Measurements from ENCODE around the gene RTL1.

RTL1 gene

DNA sequence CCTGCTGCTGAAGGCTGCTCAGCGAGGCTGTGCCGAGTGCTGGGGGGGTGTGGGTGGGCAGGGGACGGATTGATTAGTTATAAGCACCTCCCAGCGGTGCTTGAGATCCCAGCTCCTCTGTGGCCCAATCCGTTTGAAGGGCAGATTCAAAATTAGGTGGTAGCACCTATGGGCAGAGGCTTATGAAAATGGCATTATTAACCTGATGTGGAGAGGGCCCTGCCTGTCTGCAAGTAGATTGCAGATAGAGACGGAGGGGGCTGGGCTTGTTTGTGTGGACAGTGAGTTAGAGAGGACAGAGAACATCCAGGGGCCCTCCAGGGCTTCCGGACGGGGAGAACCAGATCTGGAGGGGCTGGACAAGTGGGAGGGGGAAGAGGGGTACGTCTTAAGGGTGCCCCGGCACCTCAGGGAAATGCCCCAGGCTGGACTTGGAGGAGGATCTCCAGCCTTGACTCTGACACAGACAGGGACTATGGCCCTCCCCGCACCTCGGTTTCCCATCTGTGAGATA is at the start of gene RTL1:
Gene RTL1 (minus strand): TSS at position 51 of the 514 bp plus-strand sequence. CDS start 18,934 bp downstream, outside the sequence.
- no peak for DNase-seq
- no peak for ATAC-seq

DNA sequence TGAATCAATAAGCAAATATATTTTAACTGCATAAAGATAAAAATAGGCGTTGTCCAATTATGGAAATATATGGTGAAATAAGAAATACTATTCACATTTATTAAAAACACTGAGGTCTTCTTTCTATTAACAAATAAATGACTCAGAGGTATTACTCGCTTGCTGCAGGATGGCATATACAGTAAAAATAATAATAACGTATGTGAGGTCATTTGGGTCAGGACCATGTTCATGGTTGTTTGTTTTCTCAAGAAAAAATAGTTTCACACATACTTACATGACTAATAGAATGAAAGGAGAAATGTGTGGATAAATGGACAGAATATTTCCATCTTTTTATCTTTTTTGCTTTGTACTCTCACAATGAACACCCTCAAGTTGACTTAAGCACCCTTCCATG is 46.5 kb upstream of the RTL1 start:
- ATAC-seq: no peak
- no peak for DNase-seq

DNA sequence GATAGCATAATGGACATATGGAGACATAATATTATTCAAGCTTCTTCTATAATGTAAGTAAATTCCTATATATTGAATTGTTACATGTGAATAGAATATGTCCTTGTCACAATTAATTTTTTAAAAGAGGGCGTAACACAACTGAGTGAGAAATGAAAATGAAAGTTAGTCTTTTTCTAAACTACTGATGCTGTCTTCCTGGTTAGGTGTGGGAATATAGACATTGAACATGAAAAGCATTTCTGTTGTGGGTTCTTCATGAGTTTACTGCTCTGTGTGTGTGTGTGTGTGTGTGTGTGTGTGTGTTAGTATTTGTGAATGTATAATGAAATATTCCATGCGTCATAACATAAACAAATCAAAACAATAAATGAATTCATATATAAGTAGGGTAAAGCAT is 40.5 kb upstream of the RTL1 start:
- DNase-seq: no peak
- no peak for ATAC-seq

- ATAC-seq (no peak), DNase-seq (no peak)
Measured at GRCh38 chr14:100930270-100930669, 26.7 kb upstream of the RTL1 start.

DNA sequence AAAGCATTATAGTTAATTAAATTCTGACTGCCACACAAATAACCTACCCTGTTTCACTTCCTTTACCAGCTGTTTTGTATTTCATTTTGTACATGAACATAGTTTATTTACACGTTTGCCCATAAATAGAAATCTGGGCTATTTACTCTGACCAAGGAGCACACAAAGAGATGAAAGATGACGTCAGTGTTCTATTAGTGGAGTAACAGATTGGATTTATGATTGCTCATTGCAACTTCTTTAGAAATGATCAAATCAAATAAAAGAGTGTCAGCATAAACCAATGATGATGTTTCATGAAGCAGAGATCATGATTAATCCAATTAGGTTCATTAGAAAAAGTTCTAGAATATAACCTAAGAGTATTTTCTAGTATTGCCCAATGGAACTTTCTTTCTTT is 12.0 kb upstream of the RTL1 start:
- DNase-seq (no peak), ATAC-seq (no peak)

- ATAC-seq (no peak), DNase-seq (no peak)
Measured at GRCh38 chr14:100914597-100915021, 11.1 kb upstream of the RTL1 start.

DNA sequence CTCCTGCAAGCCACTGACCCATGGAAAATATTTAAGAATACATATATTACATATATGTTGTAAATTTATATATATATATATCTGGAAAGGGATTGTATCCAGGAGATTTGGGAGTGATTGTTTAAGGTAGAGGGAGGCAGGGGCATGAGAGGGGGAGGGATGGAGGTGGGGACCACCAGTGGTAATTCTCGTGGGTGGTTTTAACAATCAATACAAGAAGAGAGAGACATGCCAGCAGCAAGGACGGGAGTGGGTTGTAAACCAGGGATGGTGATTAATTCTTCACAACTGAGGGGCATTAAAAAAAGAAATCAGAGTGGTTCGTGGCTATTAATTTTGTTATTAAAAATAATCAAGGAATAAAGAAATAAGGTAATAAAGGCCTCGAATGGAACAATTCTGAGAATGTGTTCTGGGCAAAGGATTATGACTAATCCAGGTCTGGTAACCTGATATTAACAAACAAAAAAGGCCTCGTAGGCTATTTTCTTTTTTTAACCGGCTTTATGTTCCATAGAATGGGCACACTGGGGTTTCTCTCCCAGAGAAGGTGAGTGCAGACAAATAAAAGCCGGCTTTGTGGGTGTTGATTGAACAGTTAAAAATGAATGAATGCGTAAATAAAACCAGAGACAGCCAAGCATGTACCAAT is 8.3 kb upstream of the RTL1 start:
- ATAC-seq (no peak), DNase-seq (no peak)

DNA sequence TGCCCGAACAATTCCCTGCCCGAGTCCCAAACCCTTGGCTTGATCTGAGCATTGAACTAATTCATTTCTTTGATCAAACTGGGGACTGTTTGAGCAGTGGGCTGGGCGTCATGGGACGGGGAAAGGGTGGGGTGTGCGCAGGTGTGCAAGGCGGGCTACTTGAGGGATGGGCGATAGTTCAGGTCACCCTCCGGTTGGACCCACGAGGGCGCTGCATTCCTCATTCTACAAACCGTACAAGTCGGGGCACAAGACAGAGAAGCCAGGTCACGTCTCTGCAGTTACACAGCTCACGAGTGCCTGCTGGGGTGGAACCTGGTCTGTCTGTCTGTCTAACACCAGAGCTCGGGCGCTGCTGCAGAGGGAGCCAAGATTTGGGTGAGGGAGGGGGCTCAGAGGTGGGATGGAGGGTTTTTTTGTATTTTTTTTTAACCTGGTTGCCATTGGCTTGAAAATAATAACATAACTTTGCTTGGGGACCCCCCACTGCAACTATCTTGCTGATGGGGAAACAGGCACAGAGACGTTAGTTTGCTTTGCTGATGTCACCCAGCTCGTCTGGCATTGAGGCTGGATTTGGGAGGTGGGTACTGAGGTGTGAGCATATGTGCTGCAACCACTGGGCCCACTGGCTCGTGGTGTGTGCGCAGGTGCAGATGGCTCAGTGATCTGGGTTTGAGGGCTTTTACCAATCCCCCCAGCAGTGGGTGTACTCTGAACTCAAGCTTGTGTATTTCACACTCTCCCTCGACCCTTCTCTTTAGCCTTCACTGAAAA is 7.6 kb upstream of the RTL1 start:
- ATAC-seq (no peak), DNase-seq (no peak)

DNA sequence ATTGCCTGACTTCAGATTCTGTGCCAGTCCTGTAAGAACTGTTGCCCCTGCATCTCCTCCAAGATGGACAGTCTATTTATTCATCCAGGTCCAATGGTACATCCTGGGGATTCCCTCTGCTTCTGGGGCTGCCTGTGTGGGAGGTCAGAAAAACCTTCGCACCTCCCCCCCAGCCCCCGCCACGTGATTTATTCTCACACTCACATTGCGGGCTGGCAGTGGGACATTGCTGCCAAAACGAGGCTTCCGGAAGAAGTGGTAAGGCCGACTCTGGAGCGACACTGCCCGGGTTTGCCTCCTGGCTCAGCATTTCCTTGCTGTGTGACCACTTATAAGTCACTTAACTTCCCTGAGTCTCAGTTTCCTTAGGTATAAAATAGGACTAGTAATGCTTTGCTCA is 5.9 kb upstream of the RTL1 start:
- ATAC-seq: no peak

DNA sequence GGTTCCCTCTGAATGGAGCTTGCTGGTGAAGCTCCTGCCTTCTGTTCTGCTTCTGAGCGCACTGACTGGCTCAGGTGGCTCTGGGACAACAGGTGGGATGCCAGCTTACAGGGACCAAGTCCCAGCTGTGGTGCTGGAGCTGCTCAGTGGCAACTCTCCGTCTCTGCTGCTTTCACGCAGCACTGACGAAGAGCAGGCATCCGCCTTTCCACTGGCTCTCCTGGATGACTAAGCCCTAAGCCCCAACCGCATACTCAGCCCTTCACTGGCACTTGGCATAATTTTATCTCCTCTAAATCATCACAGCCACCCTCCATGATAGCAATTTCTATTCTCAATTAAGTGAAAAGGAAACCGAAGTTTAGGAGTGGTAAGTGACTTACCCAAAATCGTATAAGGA is 3.7 kb upstream of the RTL1 start:
- ATAC-seq (no peak), DNase-seq (no peak)

More for the DNA sequence above, 5.9 kb upstream of the RTL1 start:
- DNase-seq: no peak

- ATAC-seq (no peak), DNase-seq (no peak)
Measured at GRCh38 chr14:100906420-100906819, 2.9 kb upstream of the RTL1 start.

DNA sequence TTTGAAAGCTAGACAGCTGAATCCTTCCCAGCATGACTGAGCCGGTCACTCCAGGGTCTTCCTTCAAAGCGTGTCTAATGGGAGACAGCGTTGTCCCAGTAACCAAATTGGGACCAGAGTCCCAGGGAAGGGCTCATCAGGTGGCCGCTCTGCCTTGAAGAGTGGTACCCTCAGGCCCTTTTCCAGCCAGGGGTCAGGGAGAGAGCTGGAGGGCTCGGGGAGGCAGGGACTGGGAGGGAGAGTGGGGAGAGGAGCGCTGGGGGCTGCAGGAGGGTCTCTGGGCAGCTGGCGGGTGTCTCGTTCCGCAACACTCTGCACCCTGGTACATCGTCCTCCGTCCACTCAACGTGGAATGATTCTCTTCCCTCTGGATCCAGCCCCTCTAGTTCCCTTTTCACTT is 1.6 kb upstream of the RTL1 start:
- no peak for ATAC-seq
- DNase-seq: no peak

GRCh38 chr14:100904307-100905087 is 975 bp upstream of the RTL1 start:
- DNase-seq (no peak), ATAC-seq (no peak)

DNA sequence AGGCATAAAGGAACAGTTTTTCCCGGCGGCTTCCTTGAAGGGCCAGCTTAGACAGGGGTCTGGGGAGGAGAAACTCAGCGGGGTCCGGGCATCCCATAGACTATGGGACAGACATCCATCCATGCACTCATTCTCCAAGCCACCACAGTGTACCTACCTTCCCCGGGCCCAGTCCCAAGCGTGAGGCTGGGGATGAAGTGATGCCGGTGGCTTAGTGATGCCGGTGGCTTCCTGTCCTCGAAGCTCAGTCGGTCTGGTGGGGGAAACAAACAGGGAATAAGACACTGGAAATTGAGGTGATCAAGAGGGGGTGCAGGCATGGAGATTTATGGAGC is 421 bp downstream of the RTL1 start:
- ATAC-seq (no peak), DNase-seq (no peak)

DNA sequence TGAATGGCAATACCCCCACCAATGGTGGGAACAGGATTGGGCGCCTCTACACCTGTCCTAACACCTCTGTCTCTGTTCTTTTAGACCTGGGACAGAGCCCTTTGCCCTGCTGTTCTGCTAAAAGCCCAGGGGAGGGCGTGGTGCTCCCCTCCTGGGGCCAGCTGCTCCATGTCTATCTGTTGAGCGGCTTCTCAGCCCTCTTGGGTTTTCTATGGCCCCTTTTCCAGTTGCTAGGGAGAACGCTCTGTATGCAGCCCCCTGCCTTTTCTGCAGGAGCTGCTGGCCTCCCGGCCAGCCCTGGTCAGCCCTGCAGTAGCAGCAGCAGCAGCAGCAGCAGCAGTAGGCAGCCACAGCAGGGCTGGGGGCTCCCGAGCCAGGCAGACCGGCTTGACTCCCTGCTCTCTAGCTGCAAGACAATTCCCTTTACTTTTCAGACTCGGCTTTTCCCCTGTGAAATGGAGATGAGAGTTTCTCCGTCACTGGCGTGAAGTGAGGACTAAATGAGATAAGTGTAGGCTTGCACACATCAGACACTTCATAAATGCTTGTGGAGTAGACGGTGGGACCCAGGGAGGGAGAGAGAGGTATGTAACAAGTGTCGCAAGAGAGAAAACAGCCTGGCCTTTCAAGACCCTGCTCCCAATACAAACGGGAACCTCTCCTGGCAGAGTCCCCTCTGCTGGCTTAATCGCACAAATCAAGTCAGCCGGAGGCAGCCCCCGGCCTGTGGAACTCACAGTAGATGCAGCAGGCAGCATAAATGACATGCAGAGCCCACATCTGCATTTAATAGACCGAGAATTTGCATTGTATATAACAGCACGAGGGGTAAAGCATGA is 1.0 kb downstream of the RTL1 start:
- no peak for DNase-seq
- ATAC-seq: no peak

- no peak for DNase-seq
- no peak for ATAC-seq
Measured at GRCh38 chr14:100901391-100902183, 1.9 kb downstream of the RTL1 start.

DNA sequence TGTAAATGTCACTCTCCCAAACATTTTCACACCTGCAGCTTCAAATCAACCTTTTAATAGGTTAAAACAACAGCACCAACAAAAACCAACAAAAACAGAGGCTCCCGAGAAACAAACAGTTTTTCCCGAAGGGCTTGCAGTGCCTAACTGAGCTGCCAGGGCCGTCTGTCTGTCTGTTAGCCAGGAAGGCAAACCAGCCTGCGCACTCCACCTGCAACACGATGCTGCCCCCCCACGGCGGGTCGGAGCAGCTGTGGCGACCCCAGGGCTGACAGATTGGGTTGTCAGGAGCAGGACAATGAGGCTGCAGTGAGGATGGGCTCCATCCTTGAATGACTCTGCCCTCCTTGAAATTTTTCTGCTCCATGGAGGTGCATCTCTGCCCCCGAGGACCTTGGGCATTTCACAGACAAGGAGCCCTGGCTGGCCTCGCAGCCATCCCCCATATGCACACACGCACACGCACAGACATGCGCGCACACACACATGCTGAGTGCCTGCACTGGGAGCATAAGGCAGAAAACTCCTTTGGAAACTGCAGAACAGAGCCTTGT is 2.6 kb downstream of the RTL1 start:
- no peak for ATAC-seq
- peak; percentile 32 for DNase-seq

DNA sequence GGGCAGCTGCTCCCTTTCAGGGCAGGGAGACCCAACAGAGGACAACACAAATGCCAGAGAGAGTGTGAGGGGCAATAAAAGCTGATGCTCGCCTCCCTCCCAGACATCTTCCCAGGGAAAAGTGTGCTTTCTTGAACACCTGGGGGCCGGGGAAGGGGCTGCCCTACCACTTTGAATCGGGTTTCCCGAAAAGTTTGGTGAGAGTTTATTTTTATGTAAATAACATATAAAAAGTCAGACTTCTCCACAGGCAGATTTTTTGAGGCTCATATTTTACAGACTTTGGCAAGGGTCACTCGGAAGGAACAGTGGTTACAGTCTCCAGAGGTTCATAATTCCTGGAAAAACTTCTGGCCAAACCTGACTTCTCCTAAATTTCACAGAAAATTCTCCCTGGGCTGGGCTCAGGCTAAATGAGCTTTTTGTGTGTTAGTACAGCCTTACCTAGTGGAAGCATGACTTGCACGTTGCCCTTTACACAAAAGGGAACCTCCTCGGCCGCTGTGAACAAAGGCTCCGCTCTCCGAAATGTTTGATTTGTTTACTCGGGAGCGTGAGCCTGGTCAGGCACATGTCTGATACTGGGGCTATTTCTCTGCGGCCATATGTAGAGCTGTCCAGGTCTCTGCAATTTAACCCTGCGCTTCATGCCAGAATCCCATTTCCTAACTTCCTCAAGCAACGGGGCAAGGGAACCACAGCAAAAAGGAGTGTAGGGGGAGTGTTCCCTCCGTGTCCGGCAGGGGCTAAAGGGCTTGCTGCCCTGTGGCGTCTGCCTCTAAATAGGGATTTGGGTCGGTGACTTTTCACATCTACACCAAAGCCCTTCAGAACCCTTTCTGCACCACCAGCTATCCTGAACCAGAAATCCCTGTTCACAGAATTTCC is 3.4 kb downstream of the RTL1 start:
- DNase-seq (no peak), ATAC-seq (no peak)

GRCh38 chr14:100898935-100899883 is 4.3 kb downstream of the RTL1 start:
- DNase-seq (no peak), ATAC-seq (no peak)

All from stimulated activated naive CD8-positive, alpha-beta T cell treated with anti-CD3 and anti-CD28 coated beads, Interleukin-15, Interleukin-2, amounts not matched to agents 100 U/mL and 50 U/mL, for 24 hours (primary cell).